ENCODE results near the gene TBCK. TPM values are rescaled to one million over a fixed set of nuclear protein-coding genes. Genes with fewer than 3 reads are reported as not detected.

TBCK gene
- 12.8 and 16.0 TPM in 2 replicates for total RNA-seq

GRCh38 chr4:106315968-106316772 lies at the start of gene TBCK, which contains the start of gene AIMP1:
Gene TBCK, minus strand, starts transcription at chr4:106316209. Its CDS starts 7,249 bp downstream, at chr4:106308960.
Gene AIMP1, plus strand, starts transcription at chr4:106316550. Its CDS starts 8,460 bp downstream, at chr4:106325010.

Other genes with a start within 250 kb of the TBCK start
- 28.4 and 32.4 TPM in 2 replicates for gene AIMP1, start 341 bp upstream of the TBCK start, total RNA-seq
- not detected in 2 replicates for gene GIMD1, start 52.6 kb upstream of the TBCK start, total RNA-seq